ENCODE data around the gene SGK2.
A peak's percentile ranks its signal among the peaks of the same experiment; 100 is the strongest.
"Not testable (repeated sequence)": the region's sequence is repeated elsewhere in the genome, so short reads cannot be mapped to it uniquely, and the experiment has no call there.

The SGK2 gene

GRCh38 chr20:43563991-43564390 is 5.2 kb downstream of the SGK2 start:
- DNase-seq = no peak

GRCh38 chr20:43564455-43564854 is 5.6 kb downstream of the SGK2 start:
- no peak for DNase-seq

GRCh38 chr20:43564993-43565757 is 6.3 kb downstream of the SGK2 start:
- no peak for DNase-seq

- DNase-seq = no peak
Observed at GRCh38 chr20:43565758-43566104, 6.9 kb downstream of the SGK2 start.

- DNase-seq = no peak
Observed at GRCh38 chr20:43567477-43567876, 8.7 kb downstream of the SGK2 start.

GRCh38 chr20:43568706-43569105 is 9.9 kb downstream of the SGK2 start:
- DNase-seq = no peak

GRCh38 chr20:43569282-43569681 is 10.5 kb downstream of the SGK2 start:
- DNase-seq = no peak

- no peak for DNase-seq
Observed at GRCh38 chr20:43570496-43570895, 11.7 kb downstream of the SGK2 start.

GRCh38 chr20:43571310-43571709 is 12.5 kb downstream of the SGK2 start:
- no peak for DNase-seq

- DNase-seq = no peak
Observed at GRCh38 chr20:43571771-43572170, 12.9 kb downstream of the SGK2 start.

GRCh38 chr20:43572891-43573290 is 14.1 kb downstream of the SGK2 start:
- DNase-seq = no peak

GRCh38 chr20:43576108-43576507 is 17.3 kb downstream of the SGK2 start:
- no peak for DNase-seq

- DNase-seq = no peak
Observed at GRCh38 chr20:43579861-43580793, 21.3 kb downstream of the SGK2 start.

GRCh38 chr20:43583133-43583864 is 24.5 kb downstream of the SGK2 start:
- no peak for DNase-seq

GRCh38 chr20:43583982-43584432 is 25.2 kb downstream of the SGK2 start:
- no peak for DNase-seq

- DNase-seq = no peak
Observed at GRCh38 chr20:43584448-43585136, 25.8 kb downstream of the SGK2 start.

- no peak for DNase-seq
Observed at GRCh38 chr20:43586641-43587040, 27.8 kb downstream of the SGK2 start.

GRCh38 chr20:43588526-43588925 is 29.7 kb downstream of the SGK2 start:
- DNase-seq = not testable (repeated sequence)

GRCh38 chr20:43590036-43590391 is 31.2 kb downstream of the SGK2 start:
- DNase-seq = no peak

- peak; percentile 93 for DNase-seq
Observed at GRCh38 chr20:43590392-43591303, 31.8 kb downstream of the SGK2 start, which contains the start of gene IFT52. IFT52 (plus strand) TSS chr20:43590937; CDS start chr20:43594699, 3,762 bp downstream.

- not testable (repeated sequence) for DNase-seq
Observed at GRCh38 chr20:43601960-43602359, 43.1 kb downstream of the SGK2 start.
